ENCODE measurements around the gene UBE2A. TPM values are rescaled to one million over a fixed set of nuclear protein-coding genes. Genes with fewer than 3 reads are reported as not detected.

UBE2A gene
- total RNA-seq (2014; rRNA removed; shearing (Covaris generic)), result 24.9 and 27.9 TPM in 2 replicates

DNA sequence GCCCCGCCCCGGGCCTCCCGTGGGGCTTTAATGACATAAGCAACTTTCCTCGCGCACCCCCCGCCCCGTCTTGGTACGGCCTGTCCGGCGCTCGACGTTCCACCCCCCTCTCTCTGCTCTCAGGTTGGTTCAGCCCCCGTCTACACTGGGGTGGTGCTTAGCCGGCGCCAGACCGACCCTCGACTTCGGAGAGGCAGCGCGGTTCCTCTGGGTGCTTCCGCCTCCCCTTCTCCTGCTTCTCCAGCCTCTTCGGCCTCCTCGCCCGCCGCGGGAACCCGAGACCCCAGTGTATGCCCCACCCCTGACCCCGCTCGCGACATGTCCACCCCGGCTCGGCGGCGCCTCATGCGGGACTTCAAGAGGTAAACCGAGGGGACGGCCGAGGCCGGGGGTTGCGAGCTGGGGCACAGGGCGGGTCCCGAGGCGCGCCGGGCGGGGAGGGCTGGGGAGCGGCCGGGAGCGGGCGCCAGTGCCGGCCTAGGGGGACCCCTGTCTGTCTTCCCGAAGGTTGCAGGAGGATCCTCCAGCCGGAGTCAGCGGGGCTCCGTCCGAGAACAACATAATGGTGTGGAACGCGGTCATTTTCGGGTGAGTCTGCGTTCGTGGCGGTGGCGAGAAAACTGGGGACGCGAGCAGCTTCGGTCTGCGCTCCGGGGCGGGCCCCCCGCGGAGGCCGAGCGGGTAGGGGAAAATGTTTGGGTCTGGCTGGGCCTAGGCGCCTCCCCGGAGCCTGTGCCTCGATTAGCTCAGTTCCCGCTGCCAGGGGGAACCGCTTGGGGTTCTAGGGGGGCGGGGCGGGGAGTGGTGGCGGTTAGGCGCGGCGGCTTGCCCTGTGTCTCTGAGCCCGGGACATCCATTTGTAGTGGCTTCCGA, at the start of gene UBE2A:
Gene UBE2A (plus strand): TSS at position 170 of the 873 bp plus-strand sequence. CDS start 149 bp downstream, at position 319.

DNA sequence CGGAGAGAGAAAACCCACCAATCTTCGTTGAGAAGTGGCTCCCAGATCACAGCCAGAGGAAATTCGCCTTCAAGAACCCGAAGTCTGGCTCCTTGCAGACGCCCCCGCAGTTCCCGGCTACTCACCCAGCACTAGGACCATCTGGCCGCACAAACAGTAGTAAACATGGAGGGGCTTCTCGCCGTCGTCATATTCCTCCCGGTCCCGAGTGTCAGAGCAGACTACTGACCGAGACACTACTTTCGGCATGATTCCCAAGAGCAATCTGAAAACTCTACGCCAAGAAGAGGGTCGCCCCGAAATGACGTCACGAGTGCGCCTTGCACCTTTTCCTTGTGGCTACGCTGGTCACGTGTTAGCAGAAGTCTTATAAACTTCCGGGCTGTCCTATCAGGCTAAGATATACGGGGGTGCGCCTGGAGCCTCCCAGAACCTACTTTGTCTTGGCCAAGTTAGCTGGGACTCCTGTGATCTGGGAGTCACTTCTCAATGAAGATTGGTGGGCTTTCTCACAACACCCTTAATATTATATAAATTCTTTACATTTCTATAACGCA, 9.2 kb upstream of the UBE2A start, which contains the start of gene STEEP1:
Gene STEEP1 (minus strand): TSS at position 303 of the 557 bp plus-strand sequence. CDS start 54 bp downstream, at position 249.

DNA sequence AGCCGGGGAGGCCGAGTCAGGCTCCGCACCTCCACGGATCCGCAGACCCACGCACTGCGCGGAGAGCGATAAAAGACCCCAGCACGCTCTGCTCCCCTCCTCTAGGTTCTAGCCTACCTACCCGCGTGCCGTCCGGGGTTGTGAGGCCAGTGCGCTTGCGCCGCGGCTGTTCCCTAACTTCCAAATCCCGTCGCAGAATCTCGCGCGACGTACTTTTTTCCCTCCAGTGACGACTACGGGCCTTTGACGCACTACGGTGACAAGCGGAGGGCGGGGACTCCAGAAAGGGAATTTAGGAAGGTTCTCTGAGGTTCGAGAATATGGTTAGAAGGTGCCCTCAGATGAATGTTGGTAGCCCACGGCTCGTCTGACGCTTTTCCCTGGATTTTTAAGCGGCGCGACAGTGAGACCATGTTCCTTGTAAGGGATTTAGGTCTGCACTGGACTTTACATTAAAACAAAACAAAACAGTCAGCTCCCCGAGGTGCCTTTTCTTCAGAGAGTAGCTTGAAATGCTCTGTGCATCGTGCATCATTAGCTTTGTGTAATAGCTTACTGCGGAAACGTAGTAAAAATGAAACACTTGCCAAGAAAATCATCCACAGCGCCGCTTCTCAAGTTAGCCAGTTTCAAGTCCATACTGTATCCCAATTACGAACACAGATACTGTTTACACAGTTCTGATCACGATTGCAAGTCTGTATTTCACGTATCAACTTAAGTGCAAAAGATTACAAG, 32.1 kb downstream of the UBE2A start, which contains the start of gene NKRF:
Gene NKRF (minus strand): TSS at position 145 of the 738 bp plus-strand sequence.

Other genes with a start within 250 kb of the UBE2A start
- 5.4 and 6.2 TPM in 2 replicates for gene SLC25A43, start 175.2 kb upstream of the UBE2A start, total RNA-seq (2014; rRNA removed; shearing (Covaris generic))
- gene SLC25A5, start 106.1 kb upstream of the UBE2A start, total RNA-seq (2014; rRNA removed; shearing (Covaris generic)), result 264 and 280 TPM in 2 replicates
- gene STEEP1, start 9.2 kb upstream of the UBE2A start, total RNA-seq (2014; rRNA removed; shearing (Covaris generic)), result 53.2 and 59.3 TPM in 2 replicates
- 10.0 and 11.5 TPM in 2 replicates for gene NKRF, start 31.9 kb downstream of the UBE2A start, total RNA-seq (2014; rRNA removed; shearing (Covaris generic))
- 11.5 and 15.3 TPM in 2 replicates for gene SEPTIN6, start 118.6 kb downstream of the UBE2A start, total RNA-seq (2014; rRNA removed; shearing (Covaris generic))
- not detected in 2 replicates for gene SOWAHD, start 184.0 kb downstream of the UBE2A start, total RNA-seq (2014; rRNA removed; shearing (Covaris generic))
- gene RPL39, start 217.1 kb downstream of the UBE2A start, total RNA-seq (2014; rRNA removed; shearing (Covaris generic)), result 2,145 and 2,387 TPM in 2 replicates